ENCODE data around the gene ST3GAL3.

DNA sequence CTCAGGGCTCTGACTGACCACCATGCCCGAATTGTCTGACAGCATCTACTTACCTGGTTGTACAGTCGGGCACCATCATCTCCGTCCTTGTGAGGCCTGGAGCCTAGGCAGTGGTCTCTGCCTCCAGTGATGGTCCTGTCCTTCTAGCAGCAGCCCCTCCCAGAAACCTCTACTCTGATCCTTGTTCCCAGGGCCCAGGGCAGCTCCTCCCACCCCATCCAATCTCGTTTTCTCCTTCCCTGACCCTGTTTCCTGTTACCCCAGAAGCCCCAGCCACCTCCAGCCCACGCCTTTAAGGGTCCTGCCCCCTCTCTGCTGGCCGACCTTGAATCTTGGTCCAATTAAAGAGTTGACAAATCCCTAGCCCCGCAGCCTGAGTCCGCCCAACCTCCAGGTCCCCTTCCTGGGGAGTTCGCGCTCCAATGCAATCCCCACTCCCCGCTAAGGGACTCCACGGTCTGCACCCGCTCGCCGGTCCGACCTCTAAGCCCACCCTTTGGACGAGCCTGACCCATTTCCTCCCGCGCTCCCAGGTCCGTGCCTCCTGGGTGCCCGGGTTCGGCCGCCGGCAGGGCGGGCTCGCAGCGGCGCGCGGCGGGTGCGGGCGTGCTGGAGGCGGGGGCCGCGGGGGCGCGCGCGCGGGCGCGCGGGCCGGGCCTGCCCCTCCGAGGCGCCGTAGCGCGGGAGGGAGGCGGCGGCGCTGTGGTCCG, 271.4 kb downstream of the ST3GAL3 start, which contains the start of gene B4GALT2:
- TF ChIP-seq POLR2AphosphoS5 (IDR thresholded peaks at IDR 0.05; ENCODE audit: low read depth, low read length) (peak; percentile 50; the same call in 1 of the 2 replicates), REST (IDR thresholded peaks at IDR 0.05; ENCODE audit: insufficient read depth in 1 of 2, low read depth in 2 of 2, low read length in 2 of 2) (no peak)

Data from PFSK-1 (cell line).